PC-9 (cell line): ENCODE results near the gene JAK1. TPM values are rescaled to one million over a fixed set of nuclear protein-coding genes. Genes with fewer than 3 reads are reported as not detected.

Experiments used
- BruUV-seq: library from RNA; stranded (reverse); fragments of 400-500 nt; replicated peaks from 2 replicates; lab custom pipeline; 2021; lab: Mats Ljungman, UMichigan
- CTCF ChIA-PET: fragments of 300-600 bp; sonication (Branson Sonifier 250); formaldehyde crosslinking; loops from one replicate; lab custom pipeline; 2022; ENCODE audit warnings: antibody characterized with exemption; lab: Charles Lee
- POLR2A ChIA-PET: fragments of 300-600 bp; sonication (Branson Sonifier 250); formaldehyde crosslinking; loops from one replicate; lab custom pipeline; 2022; ENCODE audit warnings: antibody characterized with exemption; ENCODE audit not compliant: unreplicated experiment; lab: Charles Lee
- DNase-seq, 2 experiments: peaks; one replicate each; pipeline versions ENCODE4 v3.0.0 to v3.0.0-alpha.2; 2015 to 2022; ENCODE audit warnings: mixed read lengths in 1 of 2
- H2AFZ ChIP-seq: fragments of 200-600 bp; sonication (generic); 2 replicates; pipeline ENCODE4 v1.8.1; 2017; ENCODE audit warnings: antibody characterized with exemption
- H3F3A ChIP-seq: fragments of 200-600 bp; sonication (generic); 2 replicates; pipeline ENCODE4 v1.8.1; 2017; ENCODE audit warnings: antibody characterized with exemption, mild to moderate bottlenecking, low read depth; ENCODE audit not compliant: insufficient read depth
- H3K27ac ChIP-seq: fragments of 200-600 bp; sonication (generic); 2 replicates; pipeline ENCODE4 v1.6.1; 2016; ENCODE audit warnings: mixed run types
- H3K27me3 ChIP-seq: fragments of 200-600 bp; sonication (generic); 2 replicates; pipeline ENCODE4 v1.6.1; 2016; ENCODE audit warnings: low read depth, mixed run types; ENCODE audit not compliant: insufficient read depth
- H3K36me3 ChIP-seq: fragments of 200-600 bp; sonication (generic); 2 replicates; pipeline ENCODE4 v1.6.1; 2016; ENCODE audit warnings: low read depth, mixed run types
- H3K4me1 ChIP-seq: fragments of 200-600 bp; sonication (generic); replicated peaks from 2 replicates; pipeline ENCODE4 v1.6.1; 2016; ENCODE audit warnings: mixed run types; ENCODE audit not compliant: insufficient read depth
- H3K4me2 ChIP-seq: fragments of 200-600 bp; sonication (generic); 2 replicates; pipeline ENCODE4 v1.6.1; 2017; ENCODE audit warnings: mixed run types
- H3K4me3 ChIP-seq: fragments of 200-600 bp; sonication (generic); 2 replicates; pipeline ENCODE4 v1.6.1; 2016; ENCODE audit warnings: mixed run types
- H3K79me2 ChIP-seq: fragments of 200-600 bp; sonication (generic); 2 replicates; pipeline ENCODE4 v1.6.1; 2017; ENCODE audit warnings: low read depth, mixed run types
- H3K9me2 ChIP-seq: fragments of 200-600 bp; sonication (generic); 2 replicates; pipeline ENCODE4 v1.8.1; 2017; ENCODE audit warnings: mild to moderate bottlenecking; ENCODE audit not compliant: insufficient read depth
- H3K9me3 ChIP-seq: fragments of 200-600 bp; sonication (generic); 2 replicates; pipeline ENCODE4 v1.8.1; 2016; ENCODE audit warnings: low read depth; ENCODE audit not compliant: insufficient read depth
- H4K20me1 ChIP-seq: fragments of 200-600 bp; sonication (generic); 2 replicates; pipeline ENCODE4 v1.8.1; 2017; ENCODE audit not compliant: insufficient read depth
- EZH2 ChIP-seq: fragments of 200-600 bp; sonication (generic); IDR thresholded peaks from 2 replicates; pipeline ENCODE4 v1.8.0; 2017; ENCODE audit warnings: antibody characterized with exemption, low read depth
- intact Hi-C: fragments of 100-400 bp; cut with micrococcal nuclease; formaldehyde crosslinking; loops from one replicate; pipeline ENCODE4 v1.10.0; 2022; ENCODE audit not compliant: unreplicated experiment
- total RNA-seq: library from RNA; stranded (reverse); gene quantifications from 2 replicates; pipeline ENCODE4 v1.2.3, GENCODE V29; 2021
- TF ChIP-seq, protein P1 (sequence below): fragments of 200-600 bp; sonication (generic); conservative IDR thresholded peaks from 2 replicates; pipeline ENCODE4 v1.6.1; 2017; ENCODE audit warnings: mixed run types, antibody characterized with exemption, mild to moderate bottlenecking, moderate library complexity

Gene JAK1
- total RNA-seq, 1 experiment from 2014 or later: 88.5 TPM

DNA sequence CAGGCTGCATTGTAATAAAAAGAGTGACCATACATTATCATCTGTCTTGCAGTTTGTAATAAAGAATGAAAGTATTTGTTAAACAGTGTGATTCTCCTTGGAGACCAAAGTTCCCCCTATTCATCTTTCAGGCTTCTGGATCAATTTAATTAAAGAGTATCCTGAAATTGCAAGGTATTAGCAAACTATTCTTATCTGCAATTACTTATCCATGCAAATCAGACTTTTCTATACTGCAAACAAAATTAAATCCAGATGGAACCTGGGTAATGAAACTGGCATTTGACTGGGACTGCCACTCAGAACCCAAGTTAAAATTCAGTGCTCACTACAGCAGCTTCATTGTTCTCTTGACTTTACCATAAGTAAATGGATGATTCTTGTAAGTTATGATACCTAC lies 37.1 kb downstream of the JAK1 start:
- H3K4me3 ChIP-seq: no peak overlapping the region
- intact Hi-C loops: loop anchor here (1.0 kb wide), 1 partner anchor 54 kb away; no protein-coding TSS in a partner anchor
- DNase-seq: no peak
- H3K27me3 ChIP-seq: no peaks in the 10 kb centered on the region
- no peaks in the 10 kb centered on the region; the same call in 1 of the 2 replicates for H4K20me1 ChIP-seq
- H3K9me3 ChIP-seq: no peaks in the 10 kb centered on the region
- no peak overlapping the region for H2AFZ ChIP-seq
- no peak overlapping the region for H3K4me2 ChIP-seq
- H3K9me2 ChIP-seq: no peaks in the 10 kb centered on the region
- ChIA-PET CTCF (no interaction called here), POLR2A (no interaction called here)
- H3K27ac ChIP-seq: no peak overlapping the region
- no peaks in the 10 kb centered on the region for H3K36me3 ChIP-seq
- BruUV-seq: no TSS peak
- peaks cover 55% of the 10 kb centered on the region for H3K79me2 ChIP-seq
- H3F3A ChIP-seq: 0 out of 2 replicates have a peak, but pooled peaks cover 12% of the 10 kb centered on the region
- TF ChIP-seq, protein P1, sequence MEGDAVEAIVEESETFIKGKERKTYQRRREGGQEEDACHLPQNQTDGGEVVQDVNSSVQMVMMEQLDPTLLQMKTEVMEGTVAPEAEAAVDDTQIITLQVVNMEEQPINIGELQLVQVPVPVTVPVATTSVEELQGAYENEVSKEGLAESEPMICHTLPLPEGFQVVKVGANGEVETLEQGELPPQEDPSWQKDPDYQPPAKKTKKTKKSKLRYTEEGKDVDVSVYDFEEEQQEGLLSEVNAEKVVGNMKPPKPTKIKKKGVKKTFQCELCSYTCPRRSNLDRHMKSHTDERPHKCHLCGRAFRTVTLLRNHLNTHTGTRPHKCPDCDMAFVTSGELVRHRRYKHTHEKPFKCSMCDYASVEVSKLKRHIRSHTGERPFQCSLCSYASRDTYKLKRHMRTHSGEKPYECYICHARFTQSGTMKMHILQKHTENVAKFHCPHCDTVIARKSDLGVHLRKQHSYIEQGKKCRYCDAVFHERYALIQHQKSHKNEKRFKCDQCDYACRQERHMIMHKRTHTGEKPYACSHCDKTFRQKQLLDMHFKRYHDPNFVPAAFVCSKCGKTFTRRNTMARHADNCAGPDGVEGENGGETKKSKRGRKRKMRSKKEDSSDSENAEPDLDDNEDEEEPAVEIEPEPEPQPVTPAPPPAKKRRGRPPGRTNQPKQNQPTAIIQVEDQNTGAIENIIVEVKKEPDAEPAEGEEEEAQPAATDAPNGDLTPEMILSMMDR: no peak
- TF ChIP-seq EZH2: no peak
- H3K4me1 ChIP-seq: peaks cover 8% of the 10 kb centered on the region

DNA sequence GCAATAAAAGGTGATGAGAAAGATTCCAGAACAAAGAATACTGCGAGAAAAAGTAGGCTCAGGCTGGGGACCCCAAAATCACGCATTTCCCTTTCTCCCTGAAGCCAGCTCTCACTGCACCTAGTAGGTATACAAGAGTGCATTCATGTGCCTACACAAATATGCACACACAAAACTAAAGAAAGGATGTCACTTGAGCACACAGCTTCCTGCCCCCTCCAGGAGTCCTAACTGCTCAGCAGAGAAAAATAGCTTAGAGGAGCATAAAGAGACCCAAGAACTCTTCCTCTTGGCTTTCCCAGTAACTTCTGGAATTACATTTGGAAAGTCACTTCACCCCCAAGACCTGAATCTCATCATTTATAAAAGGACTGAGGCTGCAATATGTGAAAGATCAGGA lies 38.0 kb downstream of the JAK1 start:
- H3K36me3 ChIP-seq: no peaks in the 10 kb centered on the region
- no peaks in the 10 kb centered on the region for H3K9me2 ChIP-seq
- ChIA-PET CTCF (no interaction called here), POLR2A (no interaction called here)
- H3K4me2 ChIP-seq: no peak overlapping the region
- BruUV-seq: no TSS peak
- intact Hi-C loops: no loop called here
- peaks cover 56% of the 10 kb centered on the region for H3K79me2 ChIP-seq
- no peak overlapping the region for H3K27ac ChIP-seq
- H3F3A ChIP-seq: 0 out of 2 replicates have a peak, but pooled peaks cover 6% of the 10 kb centered on the region
- no peaks in the 10 kb centered on the region for H3K4me1 ChIP-seq
- H3K4me3 ChIP-seq: no peak overlapping the region
- H3K27me3 ChIP-seq: no peaks in the 10 kb centered on the region
- H2AFZ ChIP-seq: no peak overlapping the region
- TF ChIP-seq, protein P1: no peak
- TF ChIP-seq EZH2: no peak
- DNase-seq: no peak
- no peaks in the 10 kb centered on the region for H3K9me3 ChIP-seq
- H4K20me1 ChIP-seq: no peaks in the 10 kb centered on the region; the same call in 1 of the 2 replicates

- intact Hi-C loops: no loop called here
- peaks cover 21% of the 10 kb centered on the region for H3K4me1 ChIP-seq
- no peak overlapping the region for H3K27ac ChIP-seq
- POLR2A ChIA-PET: no interaction called here
- peaks cover 23% of the 10 kb centered on the region for H3F3A ChIP-seq
- CTCF ChIA-PET: no interaction called here
- no TSS peak for BruUV-seq
- H4K20me1 ChIP-seq: no peaks in the 10 kb centered on the region
- no peak overlapping the region for H3K4me3 ChIP-seq
- DNase-seq: no peak
- H3K9me2 ChIP-seq: no peaks in the 10 kb centered on the region
- H3K4me2 ChIP-seq: no peak overlapping the region
- H3K79me2 ChIP-seq: peaks cover 57% of the 10 kb centered on the region
- no peaks in the 10 kb centered on the region for H3K36me3 ChIP-seq
- no peaks in the 10 kb centered on the region for H3K27me3 ChIP-seq
- TF ChIP-seq, protein P1: no peak
- TF ChIP-seq EZH2: no peak
- H3K9me3 ChIP-seq: no peaks in the 10 kb centered on the region
- H2AFZ ChIP-seq: no peak overlapping the region
Observed at GRCh38 chr1:64925594-64925993, 40.8 kb downstream of the JAK1 start.
